A549 (cell line): ENCODE results near the gene MRPS6.

ENCODE experiments used
- CTCF ChIP-seq: fragments of >200 bp; sonication (Bioruptor Twin); formaldehyde crosslinking; IDR thresholded peaks from 3 replicates; pipeline ENCODE4 v1.5.1; 2016
- EP300 ChIP-seq, 2 experiments: fragments of >200 bp; sonication (Bioruptor Twin); formaldehyde crosslinking; IDR thresholded peaks; 2 replicates in 1 of 2; 3 replicates in 1 of 2; pipeline ENCODE4 v1.6.1; 2016 to 2017
- JUNB ChIP-seq: fragments of >200 bp; sonication (Bioruptor Twin); formaldehyde crosslinking; IDR thresholded peaks from 2 replicates; pipeline ENCODE4 v1.6.1; 2016
- KDM5A ChIP-seq: fragments of 200-600 bp; sonication (generic); IDR thresholded peaks from 2 replicates; pipeline ENCODE4 v1.6.1; 2016; ENCODE audit warnings: antibody characterized with exemption, mild to moderate bottlenecking
- NFE2L2 ChIP-seq: fragments of 150-350 bp; conservative IDR thresholded peaks from 2 replicates; pipeline ENCODE4 v1.6.1; 2014; ENCODE audit warnings: low read length
- NR3C1 ChIP-seq: fragments of >200 bp; sonication (Bioruptor Twin); formaldehyde crosslinking; IDR thresholded peaks from 3 replicates; pipeline ENCODE4 v1.6.1; 2017
- SREBF2 ChIP-seq: fragments of 450-650 bp; IDR thresholded peaks from 2 replicates; pipeline ENCODE4 v1.6.1; 2014; ENCODE audit warnings: mild to moderate bottlenecking, moderate library complexity
- TF ChIP-seq, protein P1 (sequence below): IDR thresholded peaks from 2 replicates; pipeline ENCODE4 v1.6.1; 2012

DNA sequence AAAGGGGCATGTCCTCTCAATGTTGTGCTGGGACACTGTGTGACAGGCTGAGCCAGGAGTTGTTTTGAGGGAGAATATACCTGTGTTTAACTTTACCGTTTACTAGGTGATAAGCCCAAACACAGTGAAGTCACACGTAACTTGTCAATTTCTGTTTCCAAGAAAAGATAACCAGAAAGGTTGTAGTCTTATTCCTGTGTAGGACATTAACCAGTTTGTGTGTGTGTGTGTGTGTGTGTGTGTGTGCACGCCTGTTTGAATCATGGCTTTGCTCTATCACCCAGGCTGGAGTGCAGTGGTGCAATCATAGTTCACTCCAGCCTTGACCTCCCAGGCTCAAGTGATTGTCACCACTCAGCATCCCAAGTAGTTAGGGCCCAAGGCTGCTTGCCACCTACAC, 83.6 kb downstream of the MRPS6 start:
- TF ChIP-seq KDM5A (no peak), CTCF (no peak), JUNB (no peak), NFE2L2 (no peak), EP300 (IDR thresholded peaks at IDR 0.05) (no peak), SREBF2 (no peak), NR3C1 (no peak)
- TF ChIP-seq, protein P1, sequence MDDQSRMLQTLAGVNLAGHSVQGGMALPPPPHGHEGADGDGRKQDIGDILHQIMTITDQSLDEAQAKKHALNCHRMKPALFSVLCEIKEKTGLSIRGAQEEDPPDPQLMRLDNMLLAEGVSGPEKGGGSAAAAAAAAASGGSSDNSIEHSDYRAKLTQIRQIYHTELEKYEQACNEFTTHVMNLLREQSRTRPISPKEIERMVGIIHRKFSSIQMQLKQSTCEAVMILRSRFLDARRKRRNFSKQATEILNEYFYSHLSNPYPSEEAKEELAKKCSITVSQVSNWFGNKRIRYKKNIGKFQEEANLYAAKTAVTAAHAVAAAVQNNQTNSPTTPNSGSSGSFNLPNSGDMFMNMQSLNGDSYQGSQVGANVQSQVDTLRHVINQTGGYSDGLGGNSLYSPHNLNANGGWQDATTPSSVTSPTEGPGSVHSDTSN: no peak
